Right ventricle myocardium superior (tissue), 1 donor: ENCODE results near the gene PAN3. TPM values are rescaled to one million over a fixed set of nuclear protein-coding genes. Genes with fewer than 3 reads are reported as not detected.

Experiments
- total RNA-seq: library from RNA; stranded (reverse); fragmentation: NEBNext Ultra II Directional; extraction: Animal tissue kit (Norgen Biotek cat#: 25700); gene quantifications from one replicate; pipeline ENCODE4 v1.2.1, GENCODE V29; 2021
- donor health status: DM: no; HTN: yes; CAD: no; lungs with severe emphysema.

PAN3 gene
- total RNA-seq, 1 donor from 2014 or later, result 8.1 TPM

Other genes starting within 250 kb of the PAN3 start
- gene PDX1, start 218.5 kb upstream of the PAN3 start, total RNA-seq, result not detected
- gene CDX2, start 169.2 kb upstream of the PAN3 start, total RNA-seq, result not detected
- not detected for gene URAD, start 149.9 kb upstream of the PAN3 start, total RNA-seq
- 0.11 TPM for gene FLT3, start 38.0 kb upstream of the PAN3 start, total RNA-seq